ENCODE results near the gene LGALS16. TPM values are rescaled to one million over a fixed set of nuclear protein-coding genes. Genes with fewer than 3 reads are reported as not detected.
A peak's percentile ranks its signal among the peaks of the same experiment; 100 is the strongest.

Gene LGALS16
- polyA plus RNA-seq, 2 of the 4 experiments (the other 2 are of a cell fraction), result not detected

- ATAC-seq (peak in 1 of 2 experiments; percentile 9; a peak in 1 of 6 replicates), FAIRE-seq (peak; percentile 72), DNase-seq (ENCODE audit: low read depth in 1 of 2, low spot score in 1 of 2) (no peak)
- CTCF ChIA-PET, result interaction anchor here (1.1 to 9.4 kb wide), 3 partner anchors 15 to 128 kb away, joined by 3 to 585 read pairs (median 3); partner anchors contain the start of gene EID2
- no peak for TF ChIP-seq ESRRA (IDR thresholded peaks at IDR 0.05; ENCODE audit: borderline replicate concordance, low read length)
- no peak for TF ChIP-seq CBX8 (IDR thresholded peaks at IDR 0.05)
- no peak for TF ChIP-seq EHF (CRISPR knock-in tag; IDR thresholded peaks at IDR 0.05)
- TF ChIP-seq FOSB (CRISPR knock-in tag; IDR thresholded peaks at IDR 0.05), result no peak
- no peak for TF ChIP-seq RAD21 (conservative IDR thresholded peaks at IDR 0.05 in 1 of 2, IDR thresholded peaks at IDR 0.05 in 1 of 2)
- no peak for TF ChIP-seq ZNF302 (CRISPR knock-in tag; IDR thresholded peaks at IDR 0.05)
- no peak for TF ChIP-seq ZFP36 (IDR thresholded peaks at IDR 0.05; ENCODE audit: borderline replicate concordance, partially characterized antibody)
- no peak for TF ChIP-seq E2F6 (IDR thresholded peaks at IDR 0.05; ENCODE audit: borderline replicate concordance, low read depth)
- TF ChIP-seq JUN (IDR thresholded peaks at IDR 0.05), result no peak
- TF ChIP-seq ZSCAN20 (CRISPR knock-in tag; IDR thresholded peaks at IDR 0.05), result no peak
- TF ChIP-seq ZC3H11A (IDR thresholded peaks at IDR 0.05), result no peak
- TF ChIP-seq RNF2 (IDR thresholded peaks at IDR 0.05; ENCODE audit: borderline replicate concordance, low read depth), result no peak
- TF ChIP-seq MAZ (IDR thresholded peaks at IDR 0.05; ENCODE audit: borderline replicate concordance, low read depth, low read length), result no peak
- no peak for TF ChIP-seq HEYL (CRISPR knock-in tag; IDR thresholded peaks at IDR 0.05)
- Histone ChIP-seq H3K9me3 (no peaks in the 10 kb centered on the region), H3K27ac (no peak overlapping the region), H3K4me2 (no peak overlapping the region), H3K4me1 (peaks cover 10% of the 10 kb centered on the region; the same call in 1 of the 3 replicates), H3K4me3 (no peak overlapping the region)
- POLR2A ChIA-PET, result no interaction called here
- 48% methylated on average over 10 of the region's 10 CpGs for WGBS (ENCODE audit: missing lambda C conversion rate)
Measured at GRCh38 chr19:39679056-39679790, 23.5 kb downstream of the LGALS16 start.

- ChIA-PET CTCF (interaction anchor here (0.9 kb wide), 1 partner anchor 164 kb away, joined by 4 read pairs; no protein-coding TSS in a partner anchor), POLR2A (no interaction called here)
- no peak for DNase-seq (ENCODE audit: low read depth in 1 of 2, low spot score in 1 of 2)
- 71% methylated on average over 3 of the region's 3 CpGs for WGBS (ENCODE audit: missing lambda C conversion rate)
- Histone ChIP-seq H3K9me3 (no peaks in the 10 kb centered on the region), H3K4me2 (no peak overlapping the region), H3K27ac (no peak overlapping the region), H3K4me1 (peaks cover 10% of the 10 kb centered on the region; the same call in 1 of the 3 replicates), H3K4me3 (no peak overlapping the region)
- ATAC-seq, result peak; percentile 31 to 34; a peak in 4 of 6 replicates
- TF ChIP-seq POLR2A (IDR thresholded peaks at IDR 0.05; ENCODE audit: low read length) (no peak), HOXA7 (CRISPR knock-in tag; IDR thresholded peaks at IDR 0.05) (no peak), CHD4 (IDR thresholded peaks at IDR 0.05; ENCODE audit: borderline replicate concordance) (no peak), RCOR1 (IDR thresholded peaks at IDR 0.05; ENCODE audit: low read depth, low read length) (no peak), RARB (CRISPR knock-in tag; IDR thresholded peaks at IDR 0.05) (no peak), ESRRA (IDR thresholded peaks at IDR 0.05; ENCODE audit: borderline replicate concordance, low read length) (no peak), HDAC2 (IDR thresholded peaks at IDR 0.05) (no peak), EHMT2 (IDR thresholded peaks at IDR 0.05; ENCODE audit: low read depth) (no peak), MAFK (IDR thresholded peaks at IDR 0.05; ENCODE audit: partially characterized antibody) (no peak), CBX8 (IDR thresholded peaks at IDR 0.05) (no peak), NFE2L2 (conservative IDR thresholded peaks at IDR 0.05; ENCODE audit: low read length) (no peak), MYC (IDR thresholded peaks at IDR 0.05; ENCODE audit: borderline replicate concordance, low read length) (no peak), KDM1A (IDR thresholded peaks at IDR 0.05; ENCODE audit: low read depth) (no peak), CTCF (IDR thresholded peaks at IDR 0.05) (no peak), POLR2AphosphoS2 (conservative IDR thresholded peaks at IDR 0.05; ENCODE audit: low read length) (no peak), ZNF302 (CRISPR knock-in tag; IDR thresholded peaks at IDR 0.05) (no peak), HEYL (CRISPR knock-in tag; IDR thresholded peaks at IDR 0.05) (no peak), EHF (CRISPR knock-in tag; IDR thresholded peaks at IDR 0.05) (no peak)
- FAIRE-seq, result no peak
Measured at GRCh38 chr19:39679791-39680168, 24.1 kb downstream of the LGALS16 start.
